A549 (cell line): ENCODE results near the gene SLC13A5. TPM values are rescaled to one million over a fixed set of nuclear protein-coding genes. Genes with fewer than 3 reads are reported as not detected.
"Not testable (repeated sequence)": the region's sequence is repeated elsewhere in the genome, so short reads cannot be mapped to it uniquely, and the experiment has no call there.

Experiments
- ATAC-seq, 2 experiments: fragments of 200-7000 bp in 1 of 2; fragments of >200 bp in 1 of 2; cut with Nextera tagmentation in 1 of 2; cut with Tn5 transposase in 1 of 2; 3 replicates each; pipeline versions ENCODE4 v1.8.0 to v1.9.1; 2018 to 2020; ENCODE audit warnings: mild to moderate bottlenecking in 1 of 2, moderate library complexity in 1 of 2
- CTCF ChIA-PET: fragments of 300-600 bp; sonication (Branson Sonifier 250); formaldehyde crosslinking; extraction: SDS; loops from one replicate; lab custom pipeline; 2021; ENCODE audit warnings: antibody characterized with exemption, inconsistent platforms; lab: Yijun Ruan, JAX
- POLR2A ChIA-PET: fragments of 350-600 bp; formaldehyde crosslinking; extraction: SDS; loops from one replicate; lab custom pipeline; 2021; ENCODE audit warnings: antibody characterized with exemption, inconsistent platforms; lab: Yijun Ruan, JAX
- DNase-seq, 2 experiments: peaks; one replicate each; pipeline versions ENCODE4 v3.0.0 to v3.0.0-alpha.2; 2011 to 2016; ENCODE audit warnings: low read depth in 1 of 2, low spot score in 1 of 2
- FAIRE-seq: peaks from 2 replicates; lab custom pipeline; 2011; peaks lifted over from hg19 to GRCh38; lab: Jason Lieb, UNC
- H3K27ac ChIP-seq, 2 experiments: fragments of >200 bp; sonication (Bioruptor Twin); formaldehyde crosslinking; 3 replicates each; pipeline ENCODE4 v1.5.1; 2016 to 2017
- H3K4me1 ChIP-seq: fragments of >200 bp; sonication (Bioruptor Twin); formaldehyde crosslinking; 3 replicates; pipeline ENCODE4 v1.6.1; 2016
- H3K4me2 ChIP-seq: fragments of >200 bp; sonication (Bioruptor Twin); formaldehyde crosslinking; 3 replicates; pipeline ENCODE4 v1.6.1; 2016
- H3K4me3 ChIP-seq: fragments of >200 bp; sonication (Bioruptor Twin); formaldehyde crosslinking; 3 replicates; pipeline ENCODE4 v1.5.1; 2016
- H3K9me3 ChIP-seq: fragments of >200 bp; sonication (Bioruptor Twin); formaldehyde crosslinking; 3 replicates; pipeline ENCODE4 v1.6.1; 2016
- ATOH8 ChIP-seq: fragments of 250-450 bp; sonication (Bioruptor Pico); IDR thresholded peaks from 2 replicates; pipeline ENCODE4 v1.5.0; 2020; ENCODE audit warnings: low read depth, mild to moderate bottlenecking, moderate library complexity
- BCL3 ChIP-seq: fragments of >200 bp; sonication (Bioruptor Twin); formaldehyde crosslinking; IDR thresholded peaks from 3 replicates; pipeline ENCODE4 v1.6.1; 2016
- CEBPB ChIP-seq, 2 experiments: fragments of >200 bp in 1 of 2; sonication (Bioruptor Twin) in 1 of 2; formaldehyde crosslinking in 1 of 2; IDR thresholded peaks; 2 replicates each; pipeline ENCODE4 v1.6.1; 2012 to 2016
- CHD2 ChIP-seq: fragments of 150-350 bp; IDR thresholded peaks from 2 replicates; pipeline ENCODE4 v1.6.1; 2014; ENCODE audit warnings: low read length; ENCODE audit not compliant: partially characterized antibody
- CTCF ChIP-seq: fragments of >200 bp; sonication (Bioruptor Twin); formaldehyde crosslinking; IDR thresholded peaks from 3 replicates; pipeline ENCODE4 v1.5.1; 2016
- EHF ChIP-seq: fragments of 250-450 bp; sonication (Bioruptor Pico); IDR thresholded peaks from 2 replicates; pipeline ENCODE4 v1.5.0; 2020; ENCODE audit warnings: mild to moderate bottlenecking
- ESRRA ChIP-seq: fragments of 150-350 bp; IDR thresholded peaks from 2 replicates; pipeline ENCODE4 v1.6.1; 2014; ENCODE audit warnings: mild to moderate bottlenecking, low read length, borderline replicate concordance
- FOXS1 ChIP-seq: fragments of 250-450 bp; sonication (Bioruptor Pico); IDR thresholded peaks from 2 replicates; pipeline ENCODE4 v1.5.0; 2020; ENCODE audit warnings: mild to moderate bottlenecking, moderate library complexity
- GATA3 ChIP-seq: IDR thresholded peaks from 2 replicates; pipeline ENCODE4 v1.6.1; 2012; ENCODE audit warnings: borderline replicate concordance
- HDAC2 ChIP-seq: fragments of 200-600 bp; sonication (generic); IDR thresholded peaks from 2 replicates; pipeline ENCODE4 v1.6.1; 2016
- HEYL ChIP-seq: fragments of 250-450 bp; sonication (Bioruptor Pico); IDR thresholded peaks from 2 replicates; pipeline ENCODE4 v1.8.0; 2021; ENCODE audit warnings: mild to moderate bottlenecking, moderate library complexity
- HOXA7 ChIP-seq: fragments of 250-450 bp; sonication (Bioruptor Pico); IDR thresholded peaks from 2 replicates; pipeline ENCODE4 v1.5.0; 2020; ENCODE audit warnings: mild to moderate bottlenecking, moderate library complexity
- HOXB13 ChIP-seq: fragments of 250-450 bp; sonication (Bioruptor Pico); IDR thresholded peaks from 2 replicates; pipeline ENCODE4 v1.5.0; 2020; ENCODE audit warnings: low read depth, mild to moderate bottlenecking, moderate library complexity
- HOXB5 ChIP-seq: fragments of 250-450 bp; sonication (Bioruptor Pico); IDR thresholded peaks from 2 replicates; pipeline ENCODE4 v1.5.0; 2020; ENCODE audit warnings: mild to moderate bottlenecking, moderate library complexity
- JUN ChIP-seq, 2 experiments: fragments of >200 bp; sonication (Bioruptor Twin); formaldehyde crosslinking; IDR thresholded peaks; 2 replicates in 1 of 2; 3 replicates in 1 of 2; pipeline ENCODE4 v1.6.1; 2016 to 2017
- JUNB ChIP-seq: fragments of >200 bp; sonication (Bioruptor Twin); formaldehyde crosslinking; IDR thresholded peaks from 2 replicates; pipeline ENCODE4 v1.6.1; 2016
- KDM5A ChIP-seq: fragments of 200-600 bp; sonication (generic); IDR thresholded peaks from 2 replicates; pipeline ENCODE4 v1.6.1; 2016; ENCODE audit warnings: antibody characterized with exemption, mild to moderate bottlenecking
- NPAS2 ChIP-seq: fragments of 250-450 bp; sonication (Bioruptor Pico); IDR thresholded peaks from 2 replicates; pipeline ENCODE4 v1.8.0; 2022; ENCODE audit warnings: mild to moderate bottlenecking, moderate library complexity, borderline replicate concordance
- POLR2A ChIP-seq: IDR thresholded peaks from 2 replicates; pipeline ENCODE4 v1.6.1; 2012; ENCODE audit warnings: mild to moderate bottlenecking, low read length
- RFX5 ChIP-seq: fragments of 450-650 bp; IDR thresholded peaks from 2 replicates; pipeline ENCODE4 v1.7.1; 2014; ENCODE audit warnings: antibody characterized with exemption, mild to moderate bottlenecking, moderate library complexity
- ZFP36 ChIP-seq: fragments of 450-650 bp; IDR thresholded peaks from 2 replicates; pipeline ENCODE4 v1.6.1; 2014; ENCODE audit warnings: borderline replicate concordance; ENCODE audit not compliant: partially characterized antibody
- WGBS: methylation state at CpG from one replicate; pipeline ENCODE4 v1.1.6; 2017; ENCODE audit errors: missing lambda C conversion rate; 5-methylcytosine and 5-hydroxymethylcytosine counted together
- polyA plus RNA-seq, 4 experiments: library from polyadenylated mRNA; depleted of rRNA in 3 of 4; stranded (reverse); fragments of >200 nt; fragmentation: RNase III in 1 of 4; extraction: RNeasy Plus Mini Kit Qiagen cat#74134 plus additional on column Dnase treatment in 1 of 4; gene quantifications; 2 replicates in 3 of 4; 3 replicates in 1 of 4; pipeline ENCODE4 v1.2.3, GENCODE V29; 2011 to 2017

SLC13A5 gene
- polyA plus RNA-seq, 2 of the 4 experiments (the other 2 are of a cell fraction) = 0.15 to 0.26 TPM

GRCh38 chr17:6696906-6697305, 16.3 kb downstream of the SLC13A5 start:
- ChIA-PET CTCF (interaction anchor here (1.1 to 1.3 kb wide), 5 partner anchors 11 to 308 kb away, joined by 3 to 4 read pairs (median 3); no protein-coding TSS in a partner anchor), POLR2A (no interaction called here)
- DNase-seq (no peak), FAIRE-seq (no peak), ATAC-seq (no peak)
- Histone ChIP-seq H3K4me3 (no peak overlapping the region), H3K27ac (no peak overlapping the region), H3K9me3 (no peaks in the 10 kb centered on the region), H3K4me1 (no peaks in the 10 kb centered on the region), H3K4me2 (no peak overlapping the region)
- WGBS = 3% methylated on average over 3 of the region's 5 CpGs
- TF ChIP-seq ESRRA (no peak), HOXB5 (CRISPR knock-in tag) (no peak), ATOH8 (no peak), GATA3 (no peak), JUN (IDR thresholded peaks at IDR 0.05) (no peak), HEYL (no peak), POLR2A (no peak), EHF (CRISPR knock-in tag) (no peak), RFX5 (no peak), BCL3 (no peak), JUNB (no peak), CTCF (no peak), HOXA7 (CRISPR knock-in tag) (no peak)

DNA sequence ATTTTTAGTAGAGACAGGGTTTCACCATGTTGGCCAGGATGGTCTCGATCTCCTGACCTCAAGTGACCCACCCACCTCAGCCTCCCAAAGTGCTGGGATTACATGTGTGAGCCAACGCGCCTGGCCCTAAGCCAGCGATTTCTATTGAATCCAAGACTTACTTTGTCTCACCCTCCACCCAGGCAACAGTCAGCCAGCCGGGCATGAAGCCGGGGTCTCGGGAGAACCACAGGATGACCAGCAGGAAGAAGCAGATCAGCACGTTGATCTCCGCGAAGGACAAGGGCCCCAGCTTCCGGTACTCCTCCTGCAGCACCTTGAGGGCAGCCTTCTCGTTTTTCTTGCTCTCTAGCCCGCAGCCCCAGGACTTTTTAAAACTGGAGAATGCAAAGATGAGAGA, 17.6 kb downstream of the SLC13A5 start:
- CTCF ChIA-PET = interaction anchor here (1.2 to 3.8 kb wide), 2 partner anchors 12 to 29 kb away, joined by 3 to 14 read pairs; no protein-coding TSS in a partner anchor
- POLR2A ChIA-PET = no interaction called here
- Histone ChIP-seq H3K4me2 (no peak overlapping the region), H3K27ac (no peak overlapping the region), H3K9me3 (no peaks in the 10 kb centered on the region), H3K4me3 (no peak overlapping the region), H3K4me1 (no peaks in the 10 kb centered on the region)
- TF ChIP-seq EHF (CRISPR knock-in tag) (no peak), ZFP36 (no peak), POLR2A (no peak), KDM5A (no peak), FOXS1 (no peak), HOXA7 (CRISPR knock-in tag) (no peak), NPAS2 (CRISPR knock-in tag) (no peak)
- FAIRE-seq (no peak), DNase-seq (no peak), ATAC-seq (no peak)
- 48% methylated on average over 13 of the region's 13 CpGs for WGBS

- Histone ChIP-seq H3K4me1 (no peaks in the 10 kb centered on the region), H3K27ac (no peak overlapping the region), H3K4me2 (no peak overlapping the region), H3K4me3 (no peak overlapping the region), H3K9me3 (no peaks in the 10 kb centered on the region)
- TF ChIP-seq ATOH8 (no peak), CEBPB (IDR thresholded peaks at IDR 0.05) (no peak), CHD2 (no peak), HDAC2 (no peak), JUN (IDR thresholded peaks at IDR 0.05) (no peak), CTCF (no peak), BCL3 (no peak), HOXB13 (CRISPR knock-in tag) (no peak), GATA3 (no peak)
- DNase-seq (no peak), ATAC-seq (no peak), FAIRE-seq (no peak)
- POLR2A ChIA-PET = no interaction called here
- 37% methylated on average over 2 of the region's 2 CpGs for WGBS
- CTCF ChIA-PET = interaction anchor here (1.2 to 3.8 kb wide), 2 partner anchors 11 to 28 kb away, joined by 3 to 14 read pairs; no protein-coding TSS in a partner anchor
These were observed 18.1 kb downstream of the SLC13A5 start for GRCh38 chr17:6695051-6695450.

DNA sequence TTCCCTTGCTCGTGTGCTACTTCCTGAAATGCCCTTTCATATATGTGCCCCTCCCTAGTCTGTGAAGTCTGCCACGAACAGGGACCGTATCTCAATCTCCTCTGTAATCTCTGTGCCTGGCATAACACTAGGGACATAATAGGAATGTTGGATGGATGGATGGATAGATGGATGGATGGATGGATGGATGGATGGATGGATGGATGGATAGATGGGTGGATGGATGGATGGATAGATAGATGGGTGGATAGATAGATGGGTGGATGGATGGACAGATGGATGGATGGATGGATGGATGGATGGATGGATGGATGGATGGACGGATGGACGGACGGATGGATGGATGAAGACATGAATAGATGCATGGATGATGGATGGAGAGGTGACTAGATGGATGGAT, 21.2 kb downstream of the SLC13A5 start:
- H3K4me2 ChIP-seq, H3K4me1 ChIP-seq, DNase-seq, ATAC-seq, H3K9me3 ChIP-seq, H3K4me3 ChIP-seq, H3K27ac ChIP-seq, POLR2A ChIA-PET, FAIRE-seq: not testable (repeated sequence)
- WGBS = 24% methylated on average over 6 of the region's 6 CpGs
- CTCF ChIA-PET = interaction anchor here (0.7 to 3.8 kb wide), 6 partner anchors 10 to 222 kb away, joined by 3 to 14 read pairs (median 5); partner anchors contain the start of gene SLC13A5
